Activated naive CD8-positive, alpha-beta T cell treated with anti-CD3 and anti-CD28 coated beads, Interleukin-2, amount 10 ng/mL, durations not matched to agents 7 days and 5 days (primary cell): ENCODE results near the gene MT1X. TPM values are rescaled to one million over a fixed set of nuclear protein-coding genes. Genes with fewer than 3 reads are reported as not detected.
"Not testable (repeated sequence)": the region's sequence is repeated elsewhere in the genome, so short reads cannot be mapped to it uniquely, and the experiment has no call there.

Source experiments
- ATAC-seq: fragments of 150-1000 bp; cut with Tn5 transposase; one replicate; pipeline ENCODE4 v1.10.0; 2021; ENCODE audit warnings: low read depth, moderate library complexity
- POLR2A ChIA-PET: fragments of 350-600 bp; sonication (Branson Sonifier 250); formaldehyde crosslinking; loops from one replicate; lab custom pipeline; 2021; ENCODE audit warnings: antibody characterized with exemption; lab: Charles Lee
- DNase-seq: peaks from one replicate; pipeline ENCODE4 v3.0.0; 2021
- H3K27ac Mint-ChIP-seq: one replicate; pipeline ENCODE4 v1.8.0; 2022; ENCODE audit warnings: mild to moderate bottlenecking, mixed read lengths
- H3K27me3 Mint-ChIP-seq: one replicate; pipeline ENCODE4 v1.8.0; 2022; ENCODE audit warnings: mild to moderate bottlenecking, moderate library complexity, mixed read lengths
- H3K36me3 Mint-ChIP-seq: one replicate; pipeline ENCODE4 v1.8.0; 2021; ENCODE audit warnings: mild to moderate bottlenecking, mixed read lengths
- H3K4me1 Mint-ChIP-seq: one replicate; pipeline ENCODE4 v1.8.0; 2021; ENCODE audit warnings: mixed read lengths
- H3K4me3 Mint-ChIP-seq: one replicate; pipeline ENCODE4 v1.8.0; 2022; ENCODE audit warnings: mild to moderate bottlenecking, moderate library complexity, mixed read lengths
- H3K9me3 Mint-ChIP-seq: one replicate; pipeline ENCODE4 v1.8.0; 2021; ENCODE audit warnings: mixed read lengths
- total RNA-seq, 2 experiments: library from RNA; stranded (reverse); gene quantifications; one replicate each; pipeline ENCODE4 v1.2.3, GENCODE V29; 2021

The MT1X gene
- total RNA-seq, 2 experiments from 2014 or later: 35.0 to 35.4 TPM

- ATAC-seq (no peak), DNase-seq (no peak)
- Mint-ChIP-seq H3K4me1 (peaks cover 33% of the 10 kb centered on the region), H3K27me3 (peaks cover 33% of the 10 kb centered on the region), H3K4me3 (no peak overlapping the region), H3K27ac (no peak overlapping the region), H3K9me3 (no peaks in the 10 kb centered on the region), H3K36me3 (no peaks in the 10 kb centered on the region)
- POLR2A ChIA-PET: no interaction called here
These were observed 17.8 kb upstream of the MT1X start for GRCh38 chr16:56664506-56664905.

DNA sequence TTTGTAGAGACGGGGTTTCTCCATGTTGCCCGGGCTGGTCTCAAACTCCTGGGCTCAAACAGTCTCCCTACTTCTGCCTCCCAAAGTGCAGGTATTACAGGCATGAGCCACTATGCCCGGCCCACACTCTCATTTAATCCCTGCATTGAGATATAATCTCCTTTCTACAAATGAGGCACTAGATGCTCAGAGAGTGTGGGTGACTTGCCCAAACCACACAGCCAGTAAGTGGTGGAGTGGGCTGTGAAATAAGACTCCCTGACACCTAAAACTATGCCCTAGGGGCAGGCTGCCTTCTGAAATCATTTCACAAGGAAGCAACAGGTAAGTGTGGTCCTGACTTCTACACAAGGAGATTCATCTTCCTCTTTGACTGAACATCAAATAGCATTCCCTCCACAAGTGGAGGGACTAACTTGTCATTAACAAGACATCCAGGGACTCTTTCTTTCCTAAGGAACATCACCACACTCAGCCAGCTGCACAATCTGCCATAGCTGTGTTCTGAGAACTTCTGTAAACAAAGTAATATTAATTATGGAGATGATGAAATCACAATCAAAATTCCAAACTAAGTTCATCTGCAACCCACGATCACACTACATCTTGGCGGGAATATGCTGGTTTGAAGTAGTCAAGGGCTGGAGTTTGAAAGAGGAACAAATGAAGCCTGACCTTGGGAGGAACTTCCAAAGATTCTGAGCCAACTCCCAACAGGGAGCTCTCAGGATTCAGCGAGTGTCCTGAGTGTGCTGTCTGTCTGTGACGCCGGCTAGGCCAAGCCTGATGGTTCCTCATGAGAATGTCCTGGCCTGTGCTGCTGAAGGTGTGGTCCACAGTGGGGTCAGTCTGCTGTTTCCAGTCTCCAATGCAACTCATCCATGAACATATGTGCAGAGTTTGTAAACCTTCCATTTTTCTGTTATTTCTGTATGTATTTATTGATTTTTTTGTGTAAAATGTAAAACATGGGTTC lies 16.7 kb upstream of the MT1X start:
- H3K4me1 Mint-ChIP-seq: peaks cover 32% of the 10 kb centered on the region
- H3K4me3 Mint-ChIP-seq, DNase-seq, H3K9me3 Mint-ChIP-seq, POLR2A ChIA-PET, H3K36me3 Mint-ChIP-seq, ATAC-seq, H3K27ac Mint-ChIP-seq: not testable (repeated sequence)
- peaks cover 44% of the 10 kb centered on the region for H3K27me3 Mint-ChIP-seq

GRCh38 chr16:56667581-56668571 lies 14.4 kb upstream of the MT1X start, which contains the start of gene MT1G:
MT1G (minus strand) TSS chr16:56668065; CDS start chr16:56667993, 72 bp downstream.
- Mint-ChIP-seq H3K36me3 (no peaks in the 10 kb centered on the region), H3K4me1 (peaks cover 32% of the 10 kb centered on the region), H3K27ac (no peak within 1 kb of the TSS), H3K9me3 (no peaks in the 10 kb centered on the region), H3K27me3 (peaks cover 63% of the 10 kb centered on the region), H3K4me3 (peak within 1 kb of the TSS; percentile 66)
- POLR2A ChIA-PET: interaction anchor here (1.0 to 2.3 kb wide), 7 partner anchors 9 to 60 kb away, joined by 3 to 13 read pairs (median 4); partner anchors contain the start of genes MT1E, MT1F, MT1X and MT2A
- peak; percentile 75 for ATAC-seq
- DNase-seq: peak; percentile 71

GRCh38 chr16:56669005-56669839 lies 13.0 kb upstream of the MT1X start, which contains the start of gene MT1H:
MT1H (plus strand) TSS chr16:56669814; CDS start chr16:56669885, 71 bp downstream.
- peaks cover 70% of the 10 kb centered on the region for H3K27me3 Mint-ChIP-seq
- H3K9me3 Mint-ChIP-seq: no peaks in the 10 kb centered on the region
- H3K4me1 Mint-ChIP-seq: peaks cover 31% of the 10 kb centered on the region
- DNase-seq (peak; percentile 45), ATAC-seq (peak; percentile 27)
- H3K27ac Mint-ChIP-seq: no peak within 1 kb of the TSS
- POLR2A ChIA-PET: interaction anchor here (1.1 to 2.3 kb wide), 6 partner anchors 7 to 44 kb away, joined by 3 to 13 read pairs (median 4); partner anchors contain the start of genes MT1E and MT1X
- H3K4me3 Mint-ChIP-seq: peak within 1 kb of the TSS; percentile 65
- H3K36me3 Mint-ChIP-seq: no peaks in the 10 kb centered on the region

DNA sequence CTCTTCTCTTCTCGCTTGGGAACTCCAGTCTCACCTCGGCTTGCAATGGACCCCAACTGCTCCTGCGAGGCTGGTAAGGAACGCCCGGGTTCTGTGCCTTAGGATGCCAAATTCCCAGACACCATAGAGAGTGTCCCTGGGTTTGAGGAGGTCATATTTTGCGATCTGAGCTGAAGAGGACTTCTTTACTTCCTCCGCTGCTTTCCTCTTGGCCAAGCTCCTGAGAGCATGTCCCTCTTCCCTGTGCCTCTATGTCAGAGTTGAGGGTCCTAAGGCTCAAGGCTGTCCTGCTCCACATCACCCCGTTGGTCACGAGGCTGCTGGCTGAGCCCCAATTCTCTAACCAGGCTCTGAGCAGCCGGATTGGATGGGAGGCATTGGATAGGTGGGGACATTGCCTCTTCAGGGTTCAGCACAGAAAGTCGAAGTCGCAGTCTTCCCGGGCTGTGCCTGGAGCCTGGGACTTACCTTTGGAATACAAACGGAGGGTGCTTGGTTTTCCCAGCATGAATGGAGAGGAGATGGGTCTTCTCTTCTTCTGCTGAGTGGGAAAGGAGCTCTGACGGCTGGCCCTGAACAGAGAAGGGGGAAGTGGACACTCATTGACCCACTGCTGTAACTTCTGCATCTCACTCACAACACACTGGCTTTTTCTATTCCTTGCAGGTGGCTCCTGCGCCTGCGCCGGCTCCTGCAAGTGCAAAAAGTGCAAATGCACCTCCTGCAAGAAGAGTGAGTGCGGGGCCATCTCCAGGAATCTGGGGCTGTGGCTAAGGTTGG lies 12.2 kb upstream of the MT1X start:
- no peak for ATAC-seq
- Mint-ChIP-seq H3K27me3 (peaks cover 73% of the 10 kb centered on the region), H3K9me3 (no peaks in the 10 kb centered on the region), H3K4me3 (no peak overlapping the region), H3K27ac (no peak overlapping the region), H3K4me1 (peaks cover 34% of the 10 kb centered on the region), H3K36me3 (no peaks in the 10 kb centered on the region)
- no peak for DNase-seq
- POLR2A ChIA-PET: interaction anchor here (1.1 to 2.1 kb wide), 3 partner anchors 9 to 45 kb away, joined by 3 to 6 read pairs (median 3); partner anchors contain the start of genes MT1E and MT1X

DNA sequence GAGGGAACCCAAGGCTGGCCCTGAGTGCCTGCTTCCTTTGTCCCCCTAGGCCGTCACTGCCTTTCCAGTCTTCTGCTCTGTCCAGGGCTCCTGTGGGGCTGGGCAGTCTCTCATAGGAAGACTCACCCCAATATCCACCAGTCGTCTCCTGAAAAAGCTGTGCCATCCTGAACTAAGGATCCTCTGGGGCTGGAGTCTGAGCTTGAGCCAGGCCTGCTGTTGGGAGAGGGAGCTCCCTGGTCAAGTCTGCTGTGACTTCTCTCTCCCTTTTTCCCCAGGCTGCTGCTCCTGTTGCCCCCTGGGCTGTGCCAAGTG lies 11.7 kb upstream of the MT1X start:
- Mint-ChIP-seq H3K36me3 (no peaks in the 10 kb centered on the region), H3K27me3 (peaks cover 72% of the 10 kb centered on the region), H3K4me1 (peaks cover 35% of the 10 kb centered on the region), H3K27ac (no peak overlapping the region), H3K9me3 (no peaks in the 10 kb centered on the region), H3K4me3 (no peak overlapping the region)
- no peak for DNase-seq
- POLR2A ChIA-PET: interaction anchor here (1.0 to 1.5 kb wide), 3 partner anchors 12 to 45 kb away, joined by 3 read pairs; partner anchors contain the start of genes MT1E, MT1F and MT1X
- no peak for ATAC-seq

DNA sequence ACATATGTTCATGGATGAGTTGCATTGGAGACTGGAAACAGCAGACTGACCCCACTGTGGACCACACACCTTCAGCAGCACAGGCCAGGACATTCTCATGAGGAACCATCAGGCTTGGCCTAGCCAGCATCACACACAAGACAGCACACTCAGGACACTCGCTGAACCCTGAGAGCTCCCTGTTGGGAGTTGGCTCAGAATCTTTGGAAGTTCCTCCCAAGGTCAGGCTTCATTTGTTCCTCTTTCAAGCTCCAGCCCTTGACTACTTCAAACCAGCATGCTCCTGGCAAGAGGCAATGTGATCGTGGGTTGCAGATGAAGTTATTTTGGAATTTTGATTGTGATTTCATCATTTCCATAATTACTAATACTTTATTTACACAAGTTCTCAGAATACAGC lies 10.6 kb upstream of the MT1X start:
- H3K27ac Mint-ChIP-seq, DNase-seq, H3K36me3 Mint-ChIP-seq, ATAC-seq, H3K9me3 Mint-ChIP-seq, H3K4me3 Mint-ChIP-seq: not testable (repeated sequence)
- Mint-ChIP-seq H3K27me3 (peaks cover 66% of the 10 kb centered on the region), H3K4me1 (peaks cover 42% of the 10 kb centered on the region)
- POLR2A ChIA-PET: interaction anchor here (1.0 kb wide), 1 partner anchor 14 kb away, joined by 3 read pairs; the partner anchor contains the start of gene MT1F

GRCh38 chr16:56672171-56672570 lies 10.1 kb upstream of the MT1X start:
- DNase-seq, ATAC-seq, H3K9me3 Mint-ChIP-seq, H3K27ac Mint-ChIP-seq, POLR2A ChIA-PET, H3K4me3 Mint-ChIP-seq, H3K36me3 Mint-ChIP-seq: not testable (repeated sequence)
- Mint-ChIP-seq H3K27me3 (peaks cover 63% of the 10 kb centered on the region), H3K4me1 (peaks cover 42% of the 10 kb centered on the region)

GRCh38 chr16:56672761-56673536 lies 9.3 kb upstream of the MT1X start:
- POLR2A ChIA-PET: interaction anchor here (0.6 to 1.6 kb wide), 2 partner anchors 11 to 29 kb away, joined by 3 read pairs; no protein-coding TSS in a partner anchor
- Mint-ChIP-seq H3K27me3 (peaks cover 58% of the 10 kb centered on the region), H3K36me3 (no peaks in the 10 kb centered on the region), H3K27ac (no peak overlapping the region), H3K4me3 (no peak overlapping the region), H3K4me1 (peaks cover 35% of the 10 kb centered on the region), H3K9me3 (no peaks in the 10 kb centered on the region)
- DNase-seq: no peak
- ATAC-seq: no peak

DNA sequence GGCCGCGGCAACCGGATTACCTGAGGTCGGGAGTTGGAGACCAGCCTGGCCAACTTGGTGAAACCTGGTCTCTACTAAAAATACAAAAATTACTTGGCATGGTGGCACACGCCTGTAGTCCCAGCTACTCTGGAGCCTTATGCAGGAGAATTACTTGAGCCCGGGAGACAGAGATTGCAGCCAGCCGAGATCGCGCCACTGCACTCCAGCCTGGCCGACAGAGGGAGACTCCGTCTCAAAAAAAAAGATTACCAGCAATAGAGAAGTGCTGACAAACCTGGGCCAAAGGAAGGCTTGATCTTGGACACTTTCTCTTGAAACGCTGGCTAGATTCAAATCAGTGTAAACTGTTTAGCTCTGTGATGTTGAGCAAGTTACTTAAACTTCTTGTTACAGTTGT lies 8.3 kb upstream of the MT1X start:
- Mint-ChIP-seq H3K27me3 (peaks cover 50% of the 10 kb centered on the region), H3K4me3 (no peak overlapping the region), H3K36me3 (no peaks in the 10 kb centered on the region), H3K4me1 (peaks cover 28% of the 10 kb centered on the region), H3K27ac (no peak overlapping the region), H3K9me3 (no peaks in the 10 kb centered on the region)
- DNase-seq (peak; percentile 46), ATAC-seq (peak; percentile 60)
- POLR2A ChIA-PET: interaction anchor here (1.6 kb wide), 1 partner anchor 28 kb away, joined by 3 read pairs; no protein-coding TSS in a partner anchor

GRCh38 chr16:56674570-56674969 lies 7.7 kb upstream of the MT1X start:
- H3K27ac Mint-ChIP-seq, H3K4me3 Mint-ChIP-seq, DNase-seq, POLR2A ChIA-PET, H3K36me3 Mint-ChIP-seq, ATAC-seq, H3K9me3 Mint-ChIP-seq: not testable (repeated sequence)
- Mint-ChIP-seq H3K4me1 (peaks cover 24% of the 10 kb centered on the region), H3K27me3 (peaks cover 45% of the 10 kb centered on the region)
